Activated CD4-positive, alpha-beta T cell treated with anti-CD3 and anti-CD28 coated beads, Interleukin-2, amount 10 ng/mL, durations not matched to agents 7 days and 5 days (primary cell): ENCODE data around the gene CHAC1. TPM values are rescaled to one million over a fixed set of nuclear protein-coding genes. Genes with fewer than 3 reads are reported as not detected.
"Not testable (repeated sequence)": the region's sequence is repeated elsewhere in the genome, so short reads cannot be mapped to it uniquely, and the experiment has no call there.

ENCODE experiments used
- CTCF ChIA-PET: fragments of 350-600 bp; sonication (Branson Sonifier 250); formaldehyde crosslinking; loops from one replicate; lab custom pipeline; 2021; ENCODE audit warnings: antibody characterized with exemption; lab: Charles Lee
- POLR2A ChIA-PET: fragments of 350-600 bp; sonication (Branson Sonifier 250); formaldehyde crosslinking; loops from one replicate; lab custom pipeline; 2021; ENCODE audit warnings: antibody characterized with exemption; lab: Charles Lee
- DNase-seq: peaks from one replicate; pipeline ENCODE4 v3.0.0-alpha.2; 2020
- H3K27ac Mint-ChIP-seq: one replicate; pipeline ENCODE4 v1.8.0; 2021; ENCODE audit warnings: mild to moderate bottlenecking, moderate library complexity, mixed read lengths
- H3K27me3 Mint-ChIP-seq: one replicate; pipeline ENCODE4 v1.8.0; 2021; ENCODE audit warnings: mixed read lengths
- H3K36me3 Mint-ChIP-seq: one replicate; pipeline ENCODE4 v1.8.0; 2021; ENCODE audit warnings: low read depth, mixed read lengths
- H3K4me1 Mint-ChIP-seq: one replicate; pipeline ENCODE4 v1.8.0; 2021; ENCODE audit warnings: mixed read lengths
- H3K4me3 Mint-ChIP-seq: one replicate; pipeline ENCODE4 v1.8.0; 2021; ENCODE audit warnings: mild to moderate bottlenecking, moderate library complexity, mixed read lengths
- H3K9me3 Mint-ChIP-seq: one replicate; pipeline ENCODE4 v1.8.0; 2021; ENCODE audit warnings: mixed read lengths
- total RNA-seq, 2 experiments: library from RNA; stranded (reverse); gene quantifications; one replicate each; pipeline ENCODE4 v1.2.3, GENCODE V29; 2021

The CHAC1 gene
- total RNA-seq, 2 experiments from 2014 or later = 4.7 to 6.7 TPM

- CTCF ChIA-PET = interaction anchor here (0.8 to 9.1 kb wide), 2 partner anchors 13 to 27 kb away, joined by 3 to 59 read pairs; no protein-coding TSS in a partner anchor
- H3K4me1 Mint-ChIP-seq = peaks cover 34% of the 10 kb centered on the region
- no peak overlapping the region for H3K4me3 Mint-ChIP-seq
- H3K9me3 Mint-ChIP-seq = no peaks in the 10 kb centered on the region
- POLR2A ChIA-PET = no interaction called here
- H3K36me3 Mint-ChIP-seq = peaks cover 6% of the 10 kb centered on the region
- H3K27ac Mint-ChIP-seq = peak overlapping the region; percentile 46
- H3K27me3 Mint-ChIP-seq = no peaks in the 10 kb centered on the region
- no peak for DNase-seq
Measured at GRCh38 chr15:40956541-40956982, 3.3 kb downstream of the CHAC1 start.

DNA sequence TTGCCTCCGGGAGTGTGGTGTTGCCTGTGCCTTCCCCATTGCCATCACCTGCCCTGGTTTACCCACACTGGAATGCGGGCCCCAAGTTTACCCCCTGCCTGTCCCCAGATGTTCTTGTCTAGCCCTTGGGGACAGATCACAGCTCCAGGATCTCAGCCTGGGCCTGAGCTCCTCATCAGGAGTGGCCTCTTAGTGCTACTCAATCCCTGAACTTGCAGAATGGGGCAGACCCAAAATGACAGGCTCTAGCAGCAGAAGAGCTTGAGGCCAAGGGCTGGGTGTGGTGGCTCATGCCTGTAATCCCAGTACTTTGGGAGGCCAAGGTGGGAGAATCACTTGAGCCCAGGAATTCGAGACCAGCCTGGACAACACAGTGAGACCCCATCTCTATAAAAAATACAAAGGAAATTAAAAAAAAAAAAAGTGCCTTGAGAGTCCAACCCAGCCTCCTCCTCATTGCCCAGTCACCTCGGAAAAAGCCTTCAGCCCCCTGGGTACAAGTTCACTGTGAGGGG is 3.8 kb downstream of the CHAC1 start:
- DNase-seq = no peak
- CTCF ChIA-PET = interaction anchor here (0.8 to 9.1 kb wide), 2 partner anchors 14 to 26 kb away, joined by 3 to 59 read pairs; no protein-coding TSS in a partner anchor
- Mint-ChIP-seq H3K27me3 (no peaks in the 10 kb centered on the region), H3K9me3 (no peaks in the 10 kb centered on the region), H3K4me1 (peaks cover 29% of the 10 kb centered on the region), H3K36me3 (peaks cover 6% of the 10 kb centered on the region), H3K27ac (no peak overlapping the region), H3K4me3 (no peak overlapping the region)
- POLR2A ChIA-PET = no interaction called here

GRCh38 chr15:40957581-40958051 is 4.3 kb downstream of the CHAC1 start:
- peaks cover 24% of the 10 kb centered on the region for H3K4me1 Mint-ChIP-seq
- no peaks in the 10 kb centered on the region for H3K9me3 Mint-ChIP-seq
- POLR2A ChIA-PET = no interaction called here
- DNase-seq = no peak
- CTCF ChIA-PET = interaction anchor here (9.1 kb wide), 1 partner anchor 14 kb away, joined by 59 read pairs; no protein-coding TSS in a partner anchor
- no peak overlapping the region for H3K27ac Mint-ChIP-seq
- H3K27me3 Mint-ChIP-seq = no peaks in the 10 kb centered on the region
- peaks cover 6% of the 10 kb centered on the region for H3K36me3 Mint-ChIP-seq
- H3K4me3 Mint-ChIP-seq = no peak overlapping the region

DNA sequence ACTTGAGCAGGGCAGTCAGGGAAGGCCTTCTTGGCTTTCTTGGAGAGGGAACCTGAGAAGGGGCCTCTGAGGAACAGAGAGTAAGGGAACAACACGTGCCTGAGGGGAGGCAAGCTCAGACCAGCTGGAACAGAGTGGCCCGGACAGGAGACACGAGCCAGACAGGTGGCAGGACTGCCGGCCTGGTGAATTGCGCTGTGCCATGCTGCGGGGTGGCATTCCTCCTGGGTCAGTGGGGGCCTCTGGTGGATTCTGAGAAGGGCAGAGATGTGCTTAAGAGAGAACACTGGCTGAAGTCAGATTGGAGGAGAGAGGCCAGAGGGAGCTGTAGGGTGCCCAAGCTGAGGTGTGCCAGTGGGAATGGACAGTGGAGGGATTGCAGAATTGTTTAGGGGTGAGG is 4.9 kb downstream of the CHAC1 start:
- ChIA-PET POLR2A (no interaction called here), CTCF (interaction anchor here (9.1 kb wide), 1 partner anchor 15 kb away, joined by 59 read pairs; no protein-coding TSS in a partner anchor)
- Mint-ChIP-seq H3K9me3 (no peaks in the 10 kb centered on the region), H3K4me3 (no peak overlapping the region), H3K27ac (peak overlapping the region; percentile 6), H3K36me3 (peaks cover 5% of the 10 kb centered on the region), H3K27me3 (no peaks in the 10 kb centered on the region), H3K4me1 (peaks cover 20% of the 10 kb centered on the region)
- no peak for DNase-seq

GRCh38 chr15:40958723-40959122 is 5.5 kb downstream of the CHAC1 start:
- H3K36me3 Mint-ChIP-seq = peaks cover 3% of the 10 kb centered on the region
- no peaks in the 10 kb centered on the region for H3K9me3 Mint-ChIP-seq
- H3K27ac Mint-ChIP-seq = peak overlapping the region; percentile 6
- DNase-seq = no peak
- H3K27me3 Mint-ChIP-seq = no peaks in the 10 kb centered on the region
- ChIA-PET POLR2A (no interaction called here), CTCF (no interaction called here)
- H3K4me3 Mint-ChIP-seq = no peak overlapping the region
- H3K4me1 Mint-ChIP-seq = peaks cover 18% of the 10 kb centered on the region

DNA sequence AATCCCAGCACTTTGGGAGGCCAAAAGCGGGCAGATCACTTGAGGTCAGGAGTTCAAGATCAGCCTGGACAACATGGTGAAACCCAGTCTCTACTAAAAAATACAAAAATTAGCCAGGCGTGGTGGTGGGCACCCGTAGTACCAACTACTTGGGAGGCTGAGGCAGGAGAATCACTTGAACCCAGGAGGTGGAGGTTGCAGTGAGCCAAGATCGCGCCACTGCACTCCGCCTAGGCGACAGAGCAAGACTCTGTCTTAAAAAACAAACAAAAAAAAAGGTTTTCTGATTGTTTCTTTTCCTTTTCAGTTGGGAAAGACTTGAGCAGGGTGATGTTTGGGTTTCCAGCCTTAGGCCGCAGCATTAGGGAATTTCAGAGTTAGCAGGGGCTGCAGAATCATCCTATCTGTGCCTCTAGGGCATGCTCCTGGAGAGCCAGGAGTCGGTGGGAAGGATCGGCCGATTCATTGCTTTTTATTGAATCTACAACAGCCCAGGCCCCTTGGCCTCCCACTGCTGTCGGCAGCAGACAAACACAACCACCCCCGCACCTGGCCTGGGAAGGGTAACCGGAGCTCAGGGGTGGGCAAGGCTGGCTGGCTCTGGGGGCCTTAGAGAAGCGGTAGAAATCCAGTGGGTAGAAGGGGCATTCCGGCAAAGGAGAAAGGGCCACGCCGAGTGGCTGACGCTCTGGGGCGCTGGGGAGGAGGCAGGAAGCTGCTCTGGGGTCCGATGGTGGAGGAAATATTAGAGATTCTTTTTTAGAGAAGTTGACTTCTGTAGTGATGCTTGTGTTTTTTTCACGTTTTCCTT is 6.3 kb downstream of the CHAC1 start:
- ChIA-PET POLR2A (no interaction called here), CTCF (no interaction called here)
- Mint-ChIP-seq H3K27ac (no peak overlapping the region), H3K9me3 (no peaks in the 10 kb centered on the region), H3K4me1 (peaks cover 10% of the 10 kb centered on the region), H3K4me3 (no peak overlapping the region), H3K36me3 (peaks cover 3% of the 10 kb centered on the region), H3K27me3 (no peaks in the 10 kb centered on the region)
- DNase-seq = no peak

- Mint-ChIP-seq H3K36me3 (peaks cover 3% of the 10 kb centered on the region), H3K4me1 (peaks cover 8% of the 10 kb centered on the region), H3K4me3 (no peak overlapping the region), H3K9me3 (no peaks in the 10 kb centered on the region), H3K27me3 (no peaks in the 10 kb centered on the region), H3K27ac (no peak overlapping the region)
- CTCF ChIA-PET = interaction anchor here (1.0 to 1.4 kb wide), 3 partner anchors 13 to 271 kb away, joined by 3 to 6 read pairs (median 5); partner anchors contain the start of gene CHP1
- no peak for DNase-seq
- POLR2A ChIA-PET = no interaction called here
Measured at GRCh38 chr15:40960151-40960885, 7.0 kb downstream of the CHAC1 start.

DNA sequence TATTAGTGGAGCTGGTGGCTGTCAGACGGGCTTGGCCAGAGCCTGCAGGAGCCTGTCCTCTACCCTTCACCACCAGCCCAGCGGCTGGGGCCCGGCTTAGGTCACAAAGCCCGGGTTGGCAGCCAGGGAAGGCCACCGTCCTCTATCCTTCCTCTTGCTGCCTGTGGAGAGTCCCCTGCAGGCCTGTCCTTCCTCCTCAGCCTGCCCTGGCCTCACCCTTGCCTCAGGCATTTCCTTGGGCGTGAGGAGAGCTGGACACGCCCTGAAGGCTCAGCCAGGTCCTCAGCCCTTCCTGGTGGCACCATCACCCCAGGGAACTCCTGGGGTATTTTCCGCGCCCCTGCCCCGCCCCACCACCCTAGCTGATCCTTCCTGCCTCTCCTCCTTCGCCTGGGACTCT is 7.7 kb downstream of the CHAC1 start:
- H3K4me3 Mint-ChIP-seq = no peak overlapping the region
- no peak overlapping the region for H3K27ac Mint-ChIP-seq
- H3K36me3 Mint-ChIP-seq = peaks cover 3% of the 10 kb centered on the region
- H3K9me3 Mint-ChIP-seq = no peaks in the 10 kb centered on the region
- CTCF ChIA-PET = interaction anchor here (0.8 to 4.5 kb wide), 5 partner anchors 8 to 270 kb away, joined by 3 to 18 read pairs (median 5); partner anchors contain the start of genes CHAC1 and CHP1
- POLR2A ChIA-PET = no interaction called here
- no peaks in the 10 kb centered on the region for H3K27me3 Mint-ChIP-seq
- H3K4me1 Mint-ChIP-seq = peaks cover 4% of the 10 kb centered on the region
- DNase-seq = no peak

- H3K27ac Mint-ChIP-seq, POLR2A ChIA-PET, DNase-seq, H3K27me3 Mint-ChIP-seq, H3K9me3 Mint-ChIP-seq, H3K36me3 Mint-ChIP-seq, H3K4me3 Mint-ChIP-seq, H3K4me1 Mint-ChIP-seq: not testable (repeated sequence)
- CTCF ChIA-PET = interaction anchor here (0.8 to 4.5 kb wide), 7 partner anchors 9 to 269 kb away, joined by 3 to 18 read pairs (median 4); partner anchors contain the start of genes CHAC1 and CHP1
Measured at GRCh38 chr15:40961740-40962139, 8.5 kb downstream of the CHAC1 start.

GRCh38 chr15:40962317-40962716 is 9.0 kb downstream of the CHAC1 start:
- H3K4me1 Mint-ChIP-seq, H3K36me3 Mint-ChIP-seq, H3K27me3 Mint-ChIP-seq, H3K9me3 Mint-ChIP-seq, DNase-seq, H3K27ac Mint-ChIP-seq, POLR2A ChIA-PET, H3K4me3 Mint-ChIP-seq: not testable (repeated sequence)
- CTCF ChIA-PET = interaction anchor here (0.7 to 4.5 kb wide), 5 partner anchors 10 to 26 kb away, joined by 3 to 18 read pairs (median 3); partner anchors contain the start of gene CHAC1

DNA sequence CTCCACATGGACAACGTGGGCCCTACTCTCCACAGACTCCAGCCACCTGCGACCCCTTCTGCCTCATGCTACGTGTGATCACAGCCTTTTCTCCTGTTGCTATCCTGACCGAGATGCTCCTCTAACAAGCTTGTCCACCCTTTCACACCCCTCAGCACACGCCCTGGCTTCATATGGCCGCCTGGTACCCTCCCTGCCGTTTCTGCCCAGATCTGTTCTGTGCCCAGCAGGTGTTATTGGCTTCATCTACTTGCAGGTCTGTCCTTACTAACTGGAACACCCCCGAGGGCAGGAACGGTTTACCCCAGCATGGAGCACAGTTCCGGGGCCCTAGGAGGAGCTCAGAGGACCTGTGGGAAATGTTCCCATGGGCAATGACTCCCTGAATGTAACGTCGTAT is 9.9 kb downstream of the CHAC1 start:
- H3K4me1 Mint-ChIP-seq = no peaks in the 10 kb centered on the region
- peaks cover 2% of the 10 kb centered on the region for H3K27me3 Mint-ChIP-seq
- H3K9me3 Mint-ChIP-seq = no peaks in the 10 kb centered on the region
- no peak overlapping the region for H3K4me3 Mint-ChIP-seq
- no peaks in the 10 kb centered on the region for H3K36me3 Mint-ChIP-seq
- ChIA-PET POLR2A (no interaction called here), CTCF (interaction anchor here (0.8 to 4.5 kb wide), 4 partner anchors 9 to 18 kb away, joined by 3 to 18 read pairs (median 3); partner anchors contain the start of gene CHAC1)
- no peak overlapping the region for H3K27ac Mint-ChIP-seq
- DNase-seq = no peak

DNA sequence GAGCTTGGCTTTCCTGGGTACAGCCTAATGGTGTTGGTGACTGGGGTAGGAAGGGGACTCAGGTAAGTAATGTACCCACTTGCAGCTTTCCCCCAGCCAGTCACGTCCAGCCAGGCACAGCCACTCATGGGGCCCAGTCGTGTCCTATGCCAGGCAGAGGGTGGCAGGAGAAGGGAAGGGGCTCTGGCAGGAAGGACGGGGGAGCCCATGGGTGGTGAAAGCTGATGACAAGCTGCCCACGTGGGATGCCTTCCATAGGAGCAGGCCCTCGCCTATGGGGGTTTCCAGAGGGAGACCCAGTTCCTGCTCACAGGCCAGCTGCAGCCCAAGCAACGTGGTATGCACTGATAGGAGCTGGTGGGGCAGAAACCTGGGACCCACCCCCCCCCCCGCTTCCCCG is 10.7 kb downstream of the CHAC1 start:
- POLR2A ChIA-PET = no interaction called here
- H3K4me1 Mint-ChIP-seq = no peaks in the 10 kb centered on the region

More for the DNA sequence above, 10.7 kb downstream of the CHAC1 start:
- H3K36me3 Mint-ChIP-seq = no peaks in the 10 kb centered on the region
- no peak overlapping the region for H3K4me3 Mint-ChIP-seq
- H3K27ac Mint-ChIP-seq = no peak overlapping the region
- H3K9me3 Mint-ChIP-seq = no peaks in the 10 kb centered on the region
- H3K27me3 Mint-ChIP-seq = peaks cover 2% of the 10 kb centered on the region
- CTCF ChIA-PET = interaction anchor here (0.8 to 4.5 kb wide), 5 partner anchors 10 to 22 kb away, joined by 3 to 18 read pairs (median 5); partner anchors contain the start of gene CHAC1
- DNase-seq = no peak
